Measurements from ENCODE around the gene ELP6.
"Not testable (repeated sequence)": the region's sequence is repeated elsewhere in the genome, so short reads cannot be mapped to it uniquely, and the experiment has no call there.

ELP6 gene

DNA sequence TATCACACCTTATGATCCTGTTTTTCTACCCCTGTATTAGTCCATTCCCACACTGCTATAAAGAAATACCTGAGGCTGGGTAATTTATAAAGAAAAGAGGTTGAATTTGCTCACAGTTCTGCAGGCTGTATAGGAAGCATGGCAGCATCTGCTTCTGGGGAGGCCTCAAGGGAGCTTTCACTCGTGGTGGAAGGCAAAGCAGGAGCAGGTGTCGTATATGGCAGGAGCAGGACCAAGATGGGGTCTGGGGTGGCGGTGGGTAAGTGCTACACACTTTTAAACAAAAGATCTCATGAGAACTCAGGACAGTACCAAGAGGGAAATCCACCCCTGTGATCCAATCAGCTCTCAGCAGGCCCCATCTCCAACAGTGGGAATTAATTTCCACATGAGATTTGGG lies 22.3 kb downstream of the ELP6 start:
- H3K36me3 ChIP-seq (replicated peaks; ENCODE audit: low read depth, low read length) = peaks cover 24% of the 10 kb centered on the region
- no peaks in the 10 kb centered on the region for H4K20me1 ChIP-seq (ENCODE audit: insufficient read depth, low read length)
- H3K9ac ChIP-seq (ENCODE audit: low read length) = no peak overlapping the region
- H2AFZ ChIP-seq (ENCODE audit: low read depth, low read length) = no peak overlapping the region
- no peak overlapping the region for H3K4me3 ChIP-seq (ENCODE audit: low read length)
- TF ChIP-seq EZH2phosphoT487 (IDR thresholded peaks at IDR 0.05; ENCODE audit: low read depth) = no peak
- TF ChIP-seq, protein P1, sequence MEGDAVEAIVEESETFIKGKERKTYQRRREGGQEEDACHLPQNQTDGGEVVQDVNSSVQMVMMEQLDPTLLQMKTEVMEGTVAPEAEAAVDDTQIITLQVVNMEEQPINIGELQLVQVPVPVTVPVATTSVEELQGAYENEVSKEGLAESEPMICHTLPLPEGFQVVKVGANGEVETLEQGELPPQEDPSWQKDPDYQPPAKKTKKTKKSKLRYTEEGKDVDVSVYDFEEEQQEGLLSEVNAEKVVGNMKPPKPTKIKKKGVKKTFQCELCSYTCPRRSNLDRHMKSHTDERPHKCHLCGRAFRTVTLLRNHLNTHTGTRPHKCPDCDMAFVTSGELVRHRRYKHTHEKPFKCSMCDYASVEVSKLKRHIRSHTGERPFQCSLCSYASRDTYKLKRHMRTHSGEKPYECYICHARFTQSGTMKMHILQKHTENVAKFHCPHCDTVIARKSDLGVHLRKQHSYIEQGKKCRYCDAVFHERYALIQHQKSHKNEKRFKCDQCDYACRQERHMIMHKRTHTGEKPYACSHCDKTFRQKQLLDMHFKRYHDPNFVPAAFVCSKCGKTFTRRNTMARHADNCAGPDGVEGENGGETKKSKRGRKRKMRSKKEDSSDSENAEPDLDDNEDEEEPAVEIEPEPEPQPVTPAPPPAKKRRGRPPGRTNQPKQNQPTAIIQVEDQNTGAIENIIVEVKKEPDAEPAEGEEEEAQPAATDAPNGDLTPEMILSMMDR (IDR thresholded peaks at IDR 0.05; ENCODE audit: low read depth, low read length) = no peak
- H3K27me3 ChIP-seq (ENCODE audit: low read depth, low read length) = no peaks in the 10 kb centered on the region
- H3K9me3 ChIP-seq (ENCODE audit: insufficient read depth, low read length) = no peaks in the 10 kb centered on the region
- H3K79me2 ChIP-seq (ENCODE audit: low read length) = no peaks in the 10 kb centered on the region
- no peaks in the 10 kb centered on the region for H3K4me1 ChIP-seq (ENCODE audit: low read length)
- no peak overlapping the region for H3K27ac ChIP-seq (ENCODE audit: low read length)
- no peak overlapping the region for H3K4me2 ChIP-seq (ENCODE audit: low read length)

DNA sequence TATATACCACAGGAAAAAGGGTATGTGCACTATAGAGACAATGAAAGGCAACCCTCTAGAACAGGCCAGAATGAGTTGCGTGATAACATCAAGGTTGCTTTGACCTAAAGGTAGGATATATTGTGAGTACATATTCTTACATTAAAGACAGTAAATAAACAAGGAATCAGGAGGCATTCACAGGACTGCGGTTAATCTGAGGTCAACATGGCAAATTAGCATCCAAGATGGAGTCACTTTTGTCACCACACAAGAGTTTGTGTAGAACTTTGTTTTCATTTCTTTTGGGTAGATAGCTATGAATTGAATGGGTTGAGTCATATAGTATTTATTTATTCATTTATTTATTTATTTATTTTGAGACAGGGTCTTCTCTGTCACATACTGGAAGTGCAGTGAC lies 26.2 kb downstream of the ELP6 start:
- Histone ChIP-seq H3K9ac (ENCODE audit: low read length) (no peak overlapping the region), H3K36me3 (replicated peaks; ENCODE audit: low read depth, low read length) (peaks cover 10% of the 10 kb centered on the region), H2AFZ (ENCODE audit: low read depth, low read length) (no peak overlapping the region), H4K20me1 (ENCODE audit: insufficient read depth, low read length) (no peaks in the 10 kb centered on the region), H3K79me2 (ENCODE audit: low read length) (no peaks in the 10 kb centered on the region), H3K4me2 (ENCODE audit: low read length) (no peak overlapping the region), H3K27ac (ENCODE audit: low read length) (no peak overlapping the region), H3K4me1 (ENCODE audit: low read length) (no peaks in the 10 kb centered on the region), H3K27me3 (ENCODE audit: low read depth, low read length) (no peaks in the 10 kb centered on the region), H3K4me3 (ENCODE audit: low read length) (no peak overlapping the region), H3K9me3 (ENCODE audit: insufficient read depth, low read length) (no peaks in the 10 kb centered on the region)
- TF ChIP-seq, protein P1 (IDR thresholded peaks at IDR 0.05; ENCODE audit: low read depth, low read length) = no peak
- TF ChIP-seq EZH2phosphoT487 (IDR thresholded peaks at IDR 0.05; ENCODE audit: low read depth) = no peak

DNA sequence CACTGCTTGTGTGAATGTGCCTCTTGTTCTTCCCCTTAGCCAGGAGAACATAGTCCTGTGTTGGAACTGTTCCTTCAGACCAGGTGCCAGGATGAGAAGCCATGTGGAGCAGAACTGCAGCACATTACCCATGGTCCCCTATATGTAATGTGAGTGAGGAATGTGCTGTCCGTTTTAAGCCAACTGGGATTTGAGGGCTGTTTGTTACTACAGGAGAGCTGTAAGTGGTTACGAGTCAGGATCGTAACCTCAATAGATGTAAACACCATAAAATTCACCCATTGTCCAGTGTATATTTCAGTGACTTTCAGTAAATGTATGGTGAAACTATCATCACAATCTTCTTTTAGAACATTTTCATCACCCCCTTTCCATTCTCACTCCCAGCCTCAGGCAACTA lies 27.7 kb downstream of the ELP6 start:
- Histone ChIP-seq H3K4me2 (ENCODE audit: low read length) (no peak overlapping the region), H3K36me3 (replicated peaks; ENCODE audit: low read depth, low read length) (peaks cover 7% of the 10 kb centered on the region), H3K79me2 (ENCODE audit: low read length) (no peaks in the 10 kb centered on the region), H3K4me3 (ENCODE audit: low read length) (no peak overlapping the region), H3K9me3 (ENCODE audit: insufficient read depth, low read length) (no peaks in the 10 kb centered on the region), H2AFZ (ENCODE audit: low read depth, low read length) (no peak overlapping the region), H3K4me1 (ENCODE audit: low read length) (no peaks in the 10 kb centered on the region), H3K27me3 (ENCODE audit: low read depth, low read length) (no peaks in the 10 kb centered on the region), H3K9ac (ENCODE audit: low read length) (no peak overlapping the region), H3K27ac (ENCODE audit: low read length) (no peak overlapping the region), H4K20me1 (ENCODE audit: insufficient read depth, low read length) (no peaks in the 10 kb centered on the region)
- TF ChIP-seq, protein P1 (IDR thresholded peaks at IDR 0.05; ENCODE audit: low read depth, low read length) = no peak
- TF ChIP-seq EZH2phosphoT487 (IDR thresholded peaks at IDR 0.05; ENCODE audit: low read depth) = no peak

DNA sequence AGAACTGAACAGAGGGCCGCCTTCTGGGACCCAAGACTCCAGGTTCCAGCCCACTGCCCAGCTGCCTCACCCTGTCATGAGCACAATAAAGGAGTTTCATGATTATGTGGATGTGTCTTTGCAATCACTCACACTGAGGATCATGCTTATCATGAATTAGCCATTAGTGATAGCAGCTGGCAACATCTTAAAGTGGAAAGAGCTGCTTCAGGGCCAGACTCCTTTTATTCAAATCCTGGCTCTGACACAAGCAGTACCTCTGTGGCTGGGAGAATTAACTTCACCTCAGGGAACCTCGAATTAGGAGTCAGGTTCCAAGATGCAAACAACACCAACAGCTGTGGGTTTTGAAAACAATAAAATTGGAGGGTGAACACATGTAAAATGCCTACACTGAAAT lies 31.1 kb downstream of the ELP6 start:
- Histone ChIP-seq H3K4me3 (ENCODE audit: low read length) (no peak overlapping the region), H3K27ac (ENCODE audit: low read length) (no peak overlapping the region), H4K20me1 (ENCODE audit: insufficient read depth, low read length) (no peaks in the 10 kb centered on the region), H3K79me2 (ENCODE audit: low read length) (no peaks in the 10 kb centered on the region), H3K36me3 (replicated peaks; ENCODE audit: low read depth, low read length) (peaks cover 4% of the 10 kb centered on the region), H2AFZ (ENCODE audit: low read depth, low read length) (no peak overlapping the region), H3K4me1 (ENCODE audit: low read length) (no peaks in the 10 kb centered on the region), H3K9me3 (ENCODE audit: insufficient read depth, low read length) (no peaks in the 10 kb centered on the region), H3K4me2 (ENCODE audit: low read length) (no peak overlapping the region), H3K27me3 (ENCODE audit: low read depth, low read length) (no peaks in the 10 kb centered on the region), H3K9ac (ENCODE audit: low read length) (no peak overlapping the region)
- no peak for TF ChIP-seq EZH2phosphoT487 (IDR thresholded peaks at IDR 0.05; ENCODE audit: low read depth)
- TF ChIP-seq, protein P1 (IDR thresholded peaks at IDR 0.05; ENCODE audit: low read depth, low read length) = no peak

DNA sequence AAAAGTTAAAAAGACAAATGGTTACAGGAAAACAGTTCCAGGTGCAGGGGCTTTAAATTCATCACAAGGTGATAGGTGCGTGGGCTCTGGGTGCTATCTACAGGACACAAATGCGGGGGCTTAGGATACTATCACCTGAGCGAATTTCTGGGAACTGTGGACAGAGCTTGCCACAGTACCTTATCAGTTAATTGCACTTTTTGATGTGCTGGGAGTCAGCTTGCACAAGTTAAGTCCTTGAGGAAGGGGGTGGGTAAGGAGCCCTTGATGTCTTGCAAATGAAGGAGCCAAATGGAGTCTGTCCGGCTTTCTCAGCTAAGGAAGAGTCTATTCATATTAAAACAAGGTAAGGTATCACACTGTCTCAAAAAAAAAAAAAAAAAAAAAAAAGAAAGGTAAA lies 31.7 kb downstream of the ELP6 start:
- not testable (repeated sequence) for H2AFZ ChIP-seq (ENCODE audit: low read depth, low read length); H3K36me3 ChIP-seq (replicated peaks; ENCODE audit: low read depth, low read length); H3K4me1 ChIP-seq (ENCODE audit: low read length); H3K9me3 ChIP-seq (ENCODE audit: insufficient read depth, low read length); H4K20me1 ChIP-seq (ENCODE audit: insufficient read depth, low read length); H3K4me2 ChIP-seq (ENCODE audit: low read length); H3K79me2 ChIP-seq (ENCODE audit: low read length); H3K9ac ChIP-seq (ENCODE audit: low read length); H3K4me3 ChIP-seq (ENCODE audit: low read length); H3K27ac ChIP-seq (ENCODE audit: low read length); H3K27me3 ChIP-seq (ENCODE audit: low read depth, low read length)

DNA sequence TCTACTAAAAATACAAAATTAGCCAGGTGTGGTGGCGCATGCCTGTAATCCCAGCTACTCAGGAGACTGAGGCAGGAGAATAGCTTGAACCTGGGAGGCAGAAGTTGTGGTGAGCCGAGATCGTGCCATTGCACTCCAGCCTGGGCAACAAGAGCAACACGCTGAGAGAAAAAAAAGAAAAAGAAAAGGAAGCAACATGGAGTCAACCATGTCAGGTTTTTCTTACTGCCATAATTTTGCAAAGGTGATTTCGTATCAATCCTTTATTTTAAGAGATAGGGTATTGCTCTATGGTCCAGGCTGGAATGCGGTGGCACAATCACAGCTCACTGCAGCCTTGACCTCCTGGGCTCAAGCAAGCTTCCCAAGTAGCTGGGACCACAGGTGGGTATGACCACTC lies 33.2 kb downstream of the ELP6 start:
- not testable (repeated sequence) for H3K4me3 ChIP-seq (ENCODE audit: low read length); H2AFZ ChIP-seq (ENCODE audit: low read depth, low read length); H3K27ac ChIP-seq (ENCODE audit: low read length); H3K79me2 ChIP-seq (ENCODE audit: low read length); H3K4me2 ChIP-seq (ENCODE audit: low read length); H3K4me1 ChIP-seq (ENCODE audit: low read length); H3K9me3 ChIP-seq (ENCODE audit: insufficient read depth, low read length); H3K36me3 ChIP-seq (replicated peaks; ENCODE audit: low read depth, low read length); H3K9ac ChIP-seq (ENCODE audit: low read length); H3K27me3 ChIP-seq (ENCODE audit: low read depth, low read length); H4K20me1 ChIP-seq (ENCODE audit: insufficient read depth, low read length)
